ENCODE measurements around the gene RRP12. TPM values are rescaled to one million over a fixed set of nuclear protein-coding genes. Genes with fewer than 3 reads are reported as not detected.

Gene RRP12
- total RNA-seq, 4 donors from 2014 or later, result 9.5 to 14.9 (median 14.3) TPM

GRCh38 chr10:97331153-97331703 lies 69.9 kb downstream of the RRP12 start:
- TF ChIP-seq CTCF (IDR thresholded peaks at IDR 0.05; ENCODE audit: low read depth), result no peak

DNA sequence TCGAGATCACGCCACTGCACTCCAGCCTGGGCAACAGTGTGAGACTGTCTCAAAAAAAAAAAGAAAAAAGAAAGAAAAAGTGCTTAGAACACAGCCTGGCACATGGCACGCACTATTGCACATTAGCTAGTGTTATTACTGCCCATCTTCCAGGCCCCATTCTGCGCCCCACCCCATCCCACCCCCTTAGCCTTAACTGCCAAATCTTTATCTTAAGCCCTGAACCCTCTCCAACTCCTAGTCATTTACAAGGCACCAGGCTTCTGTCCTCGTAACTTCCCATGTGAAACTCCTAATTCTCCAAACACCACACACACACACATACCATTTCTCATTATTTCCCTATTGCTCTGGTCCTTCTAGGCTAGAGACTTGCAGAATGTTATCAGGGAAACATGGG lies 71.4 kb downstream of the RRP12 start:
- no peak for TF ChIP-seq CTCF (IDR thresholded peaks at IDR 0.05; ENCODE audit: low read depth)

GRCh38 chr10:97328646-97329453 lies 72.3 kb downstream of the RRP12 start:
- no peak for TF ChIP-seq CTCF (IDR thresholded peaks at IDR 0.05; ENCODE audit: low read depth)

GRCh38 chr10:97327348-97328294 lies 73.5 kb downstream of the RRP12 start:
- TF ChIP-seq CTCF (IDR thresholded peaks at IDR 0.05; ENCODE audit: low read depth), result no peak

DNA sequence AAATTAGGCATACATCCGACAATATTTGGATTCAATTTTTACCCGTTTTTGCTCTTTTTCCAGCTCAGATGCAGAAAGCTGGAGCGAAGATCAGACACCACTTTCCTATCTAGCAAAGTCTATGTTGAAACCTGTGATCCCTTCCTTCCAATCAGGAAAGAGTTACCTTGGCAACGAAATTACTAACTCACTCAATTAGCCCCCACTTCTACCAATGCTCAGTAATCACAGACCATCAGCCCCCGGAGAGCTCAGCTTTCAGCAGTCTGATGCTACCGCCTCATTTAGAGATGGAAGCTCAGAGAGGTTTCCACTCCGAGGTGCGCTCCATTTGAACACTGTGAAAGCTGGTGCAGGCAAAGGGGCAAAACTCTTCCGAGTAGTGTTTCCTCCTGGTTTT lies 75.4 kb downstream of the RRP12 start:
- no peak for TF ChIP-seq CTCF (IDR thresholded peaks at IDR 0.05; ENCODE audit: low read depth)

GRCh38 chr10:97323501-97323900 lies 77.6 kb downstream of the RRP12 start:
- TF ChIP-seq CTCF (IDR thresholded peaks at IDR 0.05; ENCODE audit: low read depth), result no peak

DNA sequence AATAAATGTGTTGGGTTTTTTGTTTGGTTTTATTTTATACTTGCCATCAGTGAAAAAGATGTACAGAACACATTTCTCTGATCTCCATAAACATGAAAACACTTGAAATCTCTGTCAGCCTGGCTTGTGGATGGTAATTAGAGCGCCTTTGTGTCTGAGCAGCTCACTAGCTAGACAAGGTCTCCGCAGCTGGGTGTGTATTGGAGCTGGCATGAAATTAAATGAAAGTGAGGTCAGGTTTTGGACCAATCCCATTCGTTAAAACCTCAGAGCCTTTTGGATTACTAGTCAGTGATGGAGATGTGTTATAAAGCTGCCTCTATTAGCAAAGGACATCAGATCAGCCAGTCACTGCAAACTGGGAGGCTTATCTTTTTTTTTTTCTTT lies 79.3 kb downstream of the RRP12 start:
- no peak for TF ChIP-seq CTCF (IDR thresholded peaks at IDR 0.05; ENCODE audit: low read depth)
